HCT116 (cell line): ENCODE results near the gene CENPT.

ENCODE experiments used
- POLR2A ChIP-seq: IDR thresholded peaks from 2 replicates; pipeline ENCODE4 v1.7.0; 2011; ENCODE audit warnings: borderline replicate concordance; ENCODE audit not compliant: insufficient read depth, insufficient read length; ENCODE audit errors: extremely low read depth
- ZNF274 ChIP-seq: fragments of 200-500 bp; sonication (Bioruptor generic); IDR thresholded peaks from 2 replicates; pipeline ENCODE4 v1.6.1; 2014; ENCODE audit warnings: mild to moderate bottlenecking, low read depth, low read length, inconsistent platforms
- TF ChIP-seq, protein P1 (sequence below), 3 experiments: fragments of 200-600 bp in 1 of 3; sonication (generic) in 1 of 3; IDR thresholded peaks in 2 of 3; conservative IDR thresholded peaks in 1 of 3; 2 replicates each; pipeline ENCODE4 v1.5.1; 2012 to 2017; ENCODE audit warnings: low read depth in 2 of 3, low read length in 2 of 3, antibody characterized with exemption in 1 of 3, borderline replicate concordance in 1 of 3, control low read depth in 1 of 3, mild to moderate bottlenecking in 1 of 3, mixed read lengths in 1 of 3, mixed run types in 1 of 3, moderate library complexity in 1 of 3; ENCODE audit not compliant: insufficient read depth in 1 of 3

- TF ChIP-seq, protein P1, sequence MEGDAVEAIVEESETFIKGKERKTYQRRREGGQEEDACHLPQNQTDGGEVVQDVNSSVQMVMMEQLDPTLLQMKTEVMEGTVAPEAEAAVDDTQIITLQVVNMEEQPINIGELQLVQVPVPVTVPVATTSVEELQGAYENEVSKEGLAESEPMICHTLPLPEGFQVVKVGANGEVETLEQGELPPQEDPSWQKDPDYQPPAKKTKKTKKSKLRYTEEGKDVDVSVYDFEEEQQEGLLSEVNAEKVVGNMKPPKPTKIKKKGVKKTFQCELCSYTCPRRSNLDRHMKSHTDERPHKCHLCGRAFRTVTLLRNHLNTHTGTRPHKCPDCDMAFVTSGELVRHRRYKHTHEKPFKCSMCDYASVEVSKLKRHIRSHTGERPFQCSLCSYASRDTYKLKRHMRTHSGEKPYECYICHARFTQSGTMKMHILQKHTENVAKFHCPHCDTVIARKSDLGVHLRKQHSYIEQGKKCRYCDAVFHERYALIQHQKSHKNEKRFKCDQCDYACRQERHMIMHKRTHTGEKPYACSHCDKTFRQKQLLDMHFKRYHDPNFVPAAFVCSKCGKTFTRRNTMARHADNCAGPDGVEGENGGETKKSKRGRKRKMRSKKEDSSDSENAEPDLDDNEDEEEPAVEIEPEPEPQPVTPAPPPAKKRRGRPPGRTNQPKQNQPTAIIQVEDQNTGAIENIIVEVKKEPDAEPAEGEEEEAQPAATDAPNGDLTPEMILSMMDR (IDR thresholded peaks at IDR 0.05 in 2 of 3, conservative IDR thresholded peaks at IDR 0.05 in 1 of 3; ENCODE audit: borderline replicate concordance in 1 of 3, insufficient read depth in 1 of 3, low read depth in 2 of 3, low read length in 2 of 3), result no peak
- TF ChIP-seq POLR2A, result no peak
- no peak for TF ChIP-seq ZNF274
Observed at GRCh38 chr16:67783353-67783725, 64.2 kb downstream of the CENPT start.
